Right atrium auricular region (tissue), 2 donors: ENCODE measurements around the gene NUP133. TPM values are rescaled to one million over a fixed set of nuclear protein-coding genes. Genes with fewer than 3 reads are reported as not detected.

Experiments
- DNase-seq: peaks from one replicate; pipeline ENCODE4 v3.0.0-alpha.2; 2019; ENCODE audit warnings: low spot score
- H3K27ac ChIP-seq, 2 donors: fragments of 200-600 bp; sonication (generic); 1 replicate in 1 of 2; 2 replicates in 1 of 2; pipeline ENCODE4 v1.5.1; 2016 to 2019
- H3K27me3 ChIP-seq, 2 donors: fragments of 200-600 bp; sonication (generic); one replicate each; pipeline versions ENCODE4 v1.5.1 to v1.6.0; 2017 to 2019
- H3K36me3 ChIP-seq: fragments of 200-600 bp; sonication (generic); one replicate; pipeline ENCODE4 v1.5.1; 2016
- H3K4me1 ChIP-seq, 2 donors: fragments of 200-600 bp; sonication (generic); one replicate each; pipeline versions ENCODE4 v1.5.1 to v1.6.0; 2017 to 2019
- H3K4me3 ChIP-seq, 2 donors: fragments of 200-600 bp; sonication (generic); 1 replicate in 1 of 2; 2 replicates in 1 of 2; pipeline ENCODE4 v1.5.1; 2017 to 2019; ENCODE audit warnings: mild to moderate bottlenecking in 1 of 2, moderate library complexity in 1 of 2
- H3K9me3 ChIP-seq, 2 donors: fragments of 200-600 bp; sonication (generic); one replicate each; pipeline ENCODE4 v1.5.1; 2019
- CTCF ChIP-seq, 2 donors: fragments of 200-600 bp; sonication (generic); IDR thresholded peaks; one replicate each; pipeline ENCODE4 v1.5.1; 2019; ENCODE audit warnings: antibody characterized with exemption in 2 of 2
- total RNA-seq, 2 donors: library from RNA; depleted of rRNA; stranded (reverse); fragments of >200 nt; gene quantifications; one replicate each; pipeline ENCODE4 v1.1.0, GENCODE V29; 2016

Gene NUP133
- total RNA-seq, 2 donors from 2014 or later = 19.7 to 21.0 TPM

DNA sequence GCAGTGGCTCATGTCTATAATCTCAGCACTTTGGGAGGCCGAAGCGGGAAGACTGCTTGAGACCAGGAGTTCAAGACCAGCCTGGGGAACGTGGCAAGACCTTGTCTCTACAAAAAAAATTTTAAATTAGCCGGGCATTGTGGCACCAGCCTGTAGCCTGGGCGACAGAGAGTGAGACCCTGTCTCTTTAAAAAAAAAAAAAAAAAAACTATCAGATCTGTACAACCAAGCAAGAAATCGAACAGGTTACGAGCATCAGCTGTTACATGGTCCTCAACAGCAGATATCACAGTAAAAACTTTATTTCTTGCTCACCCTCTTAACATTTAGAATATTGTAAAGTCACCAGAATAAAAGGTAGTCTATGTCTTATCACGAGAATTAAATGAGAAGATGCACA, 1.5 kb downstream of the NUP133 start:
- H3K4me1 ChIP-seq = peaks cover 0 to 18% of the 10 kb centered on the region in 2 donors
- no peak overlapping the region for H3K4me3 ChIP-seq
- no peak for DNase-seq
- peaks cover 11% of the 10 kb centered on the region for H3K36me3 ChIP-seq
- H3K9me3 ChIP-seq = no peaks in the 10 kb centered on the region
- TF ChIP-seq CTCF (IDR thresholded peaks at IDR 0.05) = no peak
- no peak overlapping the region for H3K27ac ChIP-seq
- no peaks in the 10 kb centered on the region for H3K27me3 ChIP-seq

- no peaks in the 10 kb centered on the region for H3K4me1 ChIP-seq
- no peaks in the 10 kb centered on the region for H3K27me3 ChIP-seq
- H3K9me3 ChIP-seq = no peaks in the 10 kb centered on the region
- DNase-seq = no peak
- H3K27ac ChIP-seq = no peak overlapping the region
- H3K4me3 ChIP-seq = no peak overlapping the region
- H3K36me3 ChIP-seq = peaks cover 91% of the 10 kb centered on the region
- TF ChIP-seq CTCF (IDR thresholded peaks at IDR 0.05) = no peak
Observed at GRCh38 chr1:229495782-229496181, 12.4 kb downstream of the NUP133 start.

DNA sequence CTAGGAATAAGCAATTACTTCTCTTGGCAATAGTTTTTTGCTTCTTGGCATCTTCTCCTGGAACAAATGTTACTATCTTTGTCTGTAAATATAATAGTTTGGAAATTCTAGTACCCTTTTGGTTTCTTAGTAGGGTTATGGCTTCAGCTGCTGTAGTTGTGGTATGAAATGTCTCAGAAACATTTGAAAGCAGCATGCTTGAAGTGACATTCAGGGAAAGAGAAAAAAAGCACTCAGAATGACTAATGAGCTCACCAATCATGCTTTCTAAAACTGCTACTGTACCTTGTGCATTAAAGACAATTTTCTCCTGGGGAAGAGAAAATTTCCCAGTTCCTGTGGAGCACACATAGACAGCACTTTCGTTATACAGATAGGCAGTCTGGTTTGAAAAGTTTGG, 21.0 kb downstream of the NUP133 start:
- no peak for TF ChIP-seq CTCF (IDR thresholded peaks at IDR 0.05)
- Histone ChIP-seq H3K36me3 (peaks cover 66% of the 10 kb centered on the region), H3K27ac (no peak overlapping the region), H3K27me3 (no peaks in the 10 kb centered on the region), H3K4me3 (no peak overlapping the region), H3K4me1 (no peaks in the 10 kb centered on the region), H3K9me3 (no peaks in the 10 kb centered on the region)
- no peak for DNase-seq

DNA sequence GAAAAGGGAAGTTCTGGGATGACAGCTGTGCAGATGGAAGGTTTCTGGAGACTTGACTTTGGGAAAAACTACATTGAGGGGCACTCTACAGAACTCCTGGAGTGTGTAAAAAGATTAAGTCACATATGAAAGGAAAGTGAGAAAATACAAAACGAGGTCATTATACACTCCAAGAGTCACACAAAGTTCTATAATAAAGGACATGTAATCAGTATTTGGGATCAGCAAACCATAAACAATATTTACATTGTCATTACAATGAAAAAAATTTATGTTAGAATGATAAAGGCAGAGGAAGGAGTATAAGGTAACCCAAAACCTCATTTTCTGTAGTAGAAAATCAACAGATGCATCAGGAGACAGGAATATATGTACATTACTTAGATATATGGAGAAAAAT, 22.8 kb downstream of the NUP133 start:
- no peaks in the 10 kb centered on the region for H3K4me1 ChIP-seq
- H3K36me3 ChIP-seq = peaks cover 53% of the 10 kb centered on the region
- no peak for TF ChIP-seq CTCF (IDR thresholded peaks at IDR 0.05)
- no peaks in the 10 kb centered on the region for H3K27me3 ChIP-seq
- H3K4me3 ChIP-seq = no peak overlapping the region
- no peak for DNase-seq
- H3K27ac ChIP-seq = no peak overlapping the region
- H3K9me3 ChIP-seq = no peaks in the 10 kb centered on the region

- Histone ChIP-seq H3K9me3 (no peaks in the 10 kb centered on the region), H3K27ac (peak overlapping the region; percentile 57 to 69), H3K27me3 (no peaks in the 10 kb centered on the region), H3K4me3 (no peak overlapping the region), H3K4me1 (no peaks in the 10 kb centered on the region), H3K36me3 (peaks cover 39% of the 10 kb centered on the region)
- no peak for DNase-seq
- TF ChIP-seq CTCF (IDR thresholded peaks at IDR 0.05) = no peak
Observed at GRCh38 chr1:229482511-229482910, 25.6 kb downstream of the NUP133 start.

GRCh38 chr1:229480495-229480894, 27.6 kb downstream of the NUP133 start:
- DNase-seq = no peak
- Histone ChIP-seq H3K4me3 (no peak overlapping the region), H3K27ac (peak overlapping the region in 1 of 2 donors; percentile 37), H3K36me3 (peaks cover 45% of the 10 kb centered on the region), H3K27me3 (no peaks in the 10 kb centered on the region), H3K4me1 (no peaks in the 10 kb centered on the region), H3K9me3 (no peaks in the 10 kb centered on the region)
- no peak for TF ChIP-seq CTCF (IDR thresholded peaks at IDR 0.05)
